HG02798 (cell line): Measurements from ENCODE around the gene SLC17A7.

Experiments
- ATAC-seq: cut with Tn5 transposase; IDR thresholded peaks from one replicate; pipeline ENCODE4 v1.9.1; 2021; ENCODE audit warnings: mild to moderate bottlenecking; ENCODE audit not compliant: unreplicated experiment, poor library complexity

SLC17A7 gene

GRCh38 chr19:49430678-49431329 is 10.5 kb downstream of the SLC17A7 start:
- ATAC-seq: no peak

GRCh38 chr19:49430172-49430677 is 11.1 kb downstream of the SLC17A7 start:
- ATAC-seq: no peak

GRCh38 chr19:49428547-49429451 is 12.5 kb downstream of the SLC17A7 start:
- ATAC-seq: no peak

- no peak for ATAC-seq
Observed at GRCh38 chr19:49427855-49428546, 13.3 kb downstream of the SLC17A7 start.

- no peak for ATAC-seq
Observed at GRCh38 chr19:49427339-49427738, 14.0 kb downstream of the SLC17A7 start.

GRCh38 chr19:49425922-49426592 is 15.3 kb downstream of the SLC17A7 start:
- no peak for ATAC-seq

- ATAC-seq: no peak
Observed at GRCh38 chr19:49425178-49425577, 16.1 kb downstream of the SLC17A7 start, which contains the start of gene GFY. GFY (plus strand) TSS chr19:49425388; CDS start chr19:49426431, 1,043 bp downstream.

- ATAC-seq: no peak
Observed at GRCh38 chr19:49423985-49424303, 17.4 kb downstream of the SLC17A7 start.

- ATAC-seq: no peak
Observed at GRCh38 chr19:49423071-49423984, 18.0 kb downstream of the SLC17A7 start, which contains the start of gene PTH2. PTH2 (minus strand) TSS chr19:49423441; CDS start chr19:49423339, 102 bp downstream.

- no peak for ATAC-seq
Observed at GRCh38 chr19:49422407-49423070, 18.8 kb downstream of the SLC17A7 start.

- no peak for ATAC-seq
Observed at GRCh38 chr19:49421878-49422202, 19.5 kb downstream of the SLC17A7 start.

GRCh38 chr19:49421039-49421877 is 20.1 kb downstream of the SLC17A7 start:
- no peak for ATAC-seq

- no peak for ATAC-seq
Observed at GRCh38 chr19:49420227-49420626, 21.1 kb downstream of the SLC17A7 start.

GRCh38 chr19:49419173-49419572 is 22.2 kb downstream of the SLC17A7 start:
- no peak for ATAC-seq

GRCh38 chr19:49418511-49418910 is 22.8 kb downstream of the SLC17A7 start:
- ATAC-seq: no peak

GRCh38 chr19:49417088-49417487 is 24.2 kb downstream of the SLC17A7 start:
- ATAC-seq: no peak

- no peak for ATAC-seq
Observed at GRCh38 chr19:49415810-49416200, 25.5 kb downstream of the SLC17A7 start.
